Measurements from ENCODE around the gene TMED3.

Gene TMED3

DNA sequence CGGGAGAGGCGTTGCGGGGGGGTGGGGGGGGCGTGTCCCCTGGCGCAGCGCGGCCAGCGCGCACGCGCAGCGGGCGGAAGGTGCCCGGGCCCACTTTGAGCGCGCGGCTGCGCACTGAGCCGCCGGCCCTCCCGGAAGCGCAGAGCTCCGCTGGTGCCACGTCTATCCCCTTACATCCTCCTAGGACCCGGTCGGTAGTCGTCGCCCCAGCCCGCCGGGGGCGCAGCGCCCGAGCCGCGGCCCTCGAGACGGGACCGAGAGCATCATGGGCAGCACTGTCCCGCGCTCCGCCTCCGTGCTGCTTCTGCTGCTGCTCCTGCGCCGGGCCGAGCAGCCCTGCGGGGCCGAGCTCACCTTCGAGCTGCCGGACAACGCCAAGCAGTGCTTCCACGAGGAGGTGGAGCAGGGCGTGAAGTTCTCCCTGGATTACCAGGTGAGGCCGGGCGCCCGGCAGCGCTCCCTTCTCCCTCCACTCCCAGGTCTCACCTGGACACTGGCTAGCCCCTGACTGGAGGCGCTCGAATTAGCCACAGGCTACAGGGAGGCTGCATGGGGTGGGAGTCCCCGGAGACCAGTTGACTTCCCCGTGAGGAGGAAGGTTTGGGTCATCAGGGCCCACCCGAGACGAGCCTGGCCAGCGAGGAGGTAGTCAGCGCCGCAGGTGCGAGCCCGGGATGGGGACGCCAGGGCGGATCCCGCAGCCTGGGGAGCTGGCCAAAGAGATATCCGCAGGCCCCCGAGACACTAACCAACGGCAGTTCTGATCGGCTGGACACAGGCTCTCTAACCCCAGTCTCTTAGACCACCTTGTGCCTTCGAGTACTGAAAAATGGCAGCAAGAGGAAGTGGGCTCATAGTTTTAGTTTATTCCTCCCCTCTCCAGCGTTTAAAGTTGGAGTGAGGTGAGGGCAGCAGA lies at the start of gene TMED3:
Gene TMED3 (plus strand): TSS at position 128 of the 916 bp plus-strand sequence. CDS start 138 bp downstream, at position 266.
- DNase-seq (ENCODE audit: low spot score) = peak; percentile 93

DNA sequence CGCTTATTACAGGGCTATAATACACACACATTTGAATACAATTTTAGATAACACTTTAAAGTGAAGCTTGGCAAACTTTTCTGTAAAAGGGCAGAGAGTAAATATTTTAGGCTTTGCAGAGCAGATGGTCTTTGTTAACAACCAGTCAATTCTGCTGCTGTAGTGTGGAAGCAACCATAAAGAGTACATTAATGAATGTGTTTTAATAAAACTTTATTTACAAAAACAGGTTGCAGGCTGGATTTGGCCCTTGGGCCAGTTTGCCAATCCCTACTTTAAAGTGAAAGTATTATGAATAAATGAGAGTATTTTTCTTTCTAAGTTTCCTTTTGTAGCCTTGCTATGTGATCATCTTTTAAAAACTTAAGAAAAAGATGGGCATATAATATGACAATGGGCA lies 49.1 kb upstream of the TMED3 start:
- DNase-seq (ENCODE audit: low spot score) = no peak

DNA sequence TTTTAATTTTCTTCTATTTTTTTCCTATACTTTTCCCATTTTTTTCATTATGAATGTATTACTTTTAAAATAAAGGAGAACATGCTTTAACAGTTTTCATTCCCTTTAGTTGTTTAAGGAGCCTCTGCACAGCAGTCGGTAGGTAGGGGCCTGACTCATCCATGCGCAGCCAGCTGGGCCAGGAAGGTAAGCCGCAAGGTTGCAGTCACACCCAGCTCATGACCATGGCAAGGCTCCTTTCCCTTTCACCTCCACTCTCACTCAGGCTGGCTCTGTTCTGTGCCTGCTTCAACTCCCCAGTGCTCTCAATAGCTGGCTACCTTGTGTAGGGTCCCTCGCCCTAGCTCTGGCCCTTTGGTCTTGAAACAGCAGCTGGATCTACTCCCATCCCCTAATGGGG lies 45.7 kb upstream of the TMED3 start:
- DNase-seq (ENCODE audit: low spot score) = no peak

DNA sequence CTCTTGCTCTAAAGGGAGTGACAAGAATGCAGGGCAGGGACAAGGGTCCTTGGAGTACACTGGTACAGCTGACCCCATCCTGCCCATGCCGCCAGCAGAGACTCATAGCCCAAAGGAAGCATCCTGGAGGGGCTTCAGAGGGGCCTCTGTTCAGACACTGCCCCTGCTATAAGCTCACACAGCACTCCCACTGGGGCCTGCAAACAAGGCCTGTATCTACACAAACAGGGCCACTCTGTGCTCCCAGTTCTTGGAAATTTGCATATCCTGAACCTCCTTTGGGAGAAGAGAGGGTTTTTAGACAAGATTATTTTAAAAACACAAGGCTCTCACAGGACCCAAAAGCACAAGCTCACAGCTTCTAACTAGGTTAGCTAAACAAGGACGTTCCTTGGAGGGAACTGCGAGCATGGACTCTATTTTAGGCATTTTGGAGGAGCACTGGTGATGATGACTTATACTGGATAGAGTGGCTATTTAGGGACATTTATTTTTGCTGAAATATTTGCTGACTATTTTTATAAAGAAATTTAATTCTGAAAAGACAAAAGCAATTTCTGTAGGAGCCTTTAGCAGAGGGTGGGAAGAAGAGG lies 44.8 kb upstream of the TMED3 start:
- DNase-seq (ENCODE audit: low spot score) = no peak

DNA sequence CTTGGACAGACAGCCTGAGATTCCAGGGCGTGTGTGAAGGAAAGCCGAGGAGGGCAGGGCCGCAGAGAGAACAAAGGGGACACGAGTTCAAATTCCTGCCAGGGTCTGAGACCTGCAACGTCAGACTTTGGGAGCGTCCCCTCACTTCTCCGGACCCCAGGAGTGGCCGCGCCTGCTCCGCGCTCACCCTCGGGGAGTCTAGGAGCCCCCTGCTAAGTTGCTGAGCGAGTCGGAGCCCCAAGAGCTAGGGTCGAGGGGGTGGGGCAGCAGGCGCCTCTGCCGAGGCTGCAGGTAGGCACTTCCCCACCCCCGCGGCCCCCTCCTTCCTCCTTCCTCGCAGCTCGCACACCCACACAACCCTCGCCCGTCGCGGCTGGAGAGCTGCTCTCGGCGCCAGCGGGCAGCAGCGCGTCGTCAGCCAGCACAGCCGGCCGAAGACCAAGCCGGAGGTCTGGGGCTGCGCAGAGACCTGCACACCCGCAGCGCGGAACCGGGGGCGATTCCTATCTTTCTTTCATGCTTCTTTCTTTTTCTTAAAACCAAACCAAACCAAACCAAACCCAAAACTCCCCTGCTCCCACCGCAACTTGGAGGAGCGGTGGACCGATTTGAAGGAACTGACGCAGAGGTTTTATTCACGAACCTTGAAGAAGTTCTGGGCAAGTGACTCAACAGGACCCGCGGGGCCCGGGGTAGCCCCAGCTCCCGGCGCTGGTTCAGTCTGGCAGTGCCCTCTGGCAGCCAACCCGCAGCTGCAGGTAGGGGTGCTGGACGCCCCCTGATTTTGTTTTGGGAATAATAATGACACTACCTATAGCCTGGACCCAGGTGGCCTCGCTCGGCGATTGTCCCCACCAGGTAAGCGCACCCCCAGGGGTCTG lies 28.3 kb upstream of the TMED3 start, which contains the start of gene ANKRD34C:
Gene ANKRD34C (plus strand): TSS at position 352 of the 881 bp plus-strand sequence. CDS start 10,563 bp downstream, outside the sequence.
- DNase-seq (ENCODE audit: low spot score) = no peak

DNA sequence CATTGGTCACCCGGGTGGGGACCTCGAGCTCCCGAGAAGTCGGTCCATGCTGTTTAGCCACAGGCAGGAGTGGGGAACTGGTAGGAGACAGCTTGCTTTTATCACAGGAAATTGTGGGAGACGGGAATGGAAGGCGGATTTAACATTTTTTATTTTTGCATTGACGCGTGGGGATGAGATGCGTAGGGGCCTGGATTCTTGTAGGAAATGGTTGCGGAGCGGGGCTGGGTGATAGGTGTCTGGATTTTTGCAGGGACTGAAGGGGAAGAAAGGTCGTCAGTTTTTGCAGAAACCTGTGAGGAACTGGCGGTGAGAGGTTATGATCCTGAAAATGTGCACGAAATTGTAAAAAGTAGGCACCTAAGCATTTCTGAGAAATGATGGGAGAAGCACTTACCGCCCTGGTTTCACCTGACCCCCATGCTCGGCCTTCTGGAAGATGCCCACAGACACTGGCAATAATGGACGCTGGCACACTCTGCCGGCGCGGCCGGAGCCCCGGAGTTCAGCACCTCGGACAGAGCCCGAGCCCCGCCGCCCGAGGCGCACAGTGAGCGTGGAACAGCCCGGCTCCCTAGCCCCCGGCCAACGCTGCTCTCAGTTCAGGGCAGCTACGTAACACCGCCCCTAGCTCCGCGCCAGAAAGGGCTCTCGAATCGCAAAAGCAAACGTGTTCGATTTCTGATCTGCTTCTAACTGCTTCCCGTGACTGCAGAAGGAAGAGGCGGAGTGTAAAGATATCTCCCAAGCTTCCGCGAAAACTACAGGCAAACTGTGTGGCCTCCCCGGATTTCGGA lies 27.5 kb upstream of the TMED3 start:
- no peak for DNase-seq (ENCODE audit: low spot score)

DNA sequence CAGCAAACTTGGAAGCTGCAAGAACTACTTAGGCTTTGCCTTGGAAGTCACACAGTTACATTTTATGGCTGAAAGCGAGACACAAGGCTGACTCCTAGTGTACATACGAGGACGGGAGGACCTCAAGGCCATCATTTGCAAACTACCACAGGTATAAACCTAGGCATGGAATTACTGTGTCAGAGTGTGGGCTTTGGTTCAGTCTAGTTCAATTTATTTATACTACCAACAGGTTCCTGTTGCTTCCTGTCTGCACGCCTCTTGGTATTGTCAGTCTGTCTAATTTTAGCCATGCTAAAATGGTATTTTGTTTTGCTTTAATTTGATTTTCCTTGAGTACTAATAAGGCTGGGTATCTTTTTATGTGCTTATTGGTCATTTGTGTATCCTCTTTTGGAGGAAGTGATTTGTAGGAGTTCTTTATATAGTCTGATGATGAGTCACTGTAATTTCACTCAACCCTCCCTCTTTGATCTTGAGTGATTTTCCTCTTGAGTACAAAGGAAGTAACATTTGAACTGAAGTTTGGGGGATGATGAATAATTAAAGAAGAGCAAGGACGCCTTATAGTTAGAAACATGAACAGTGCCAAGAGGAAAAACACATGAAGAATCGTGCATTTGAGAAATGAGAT lies 20.2 kb upstream of the TMED3 start:
- DNase-seq (ENCODE audit: low spot score) = no peak

DNA sequence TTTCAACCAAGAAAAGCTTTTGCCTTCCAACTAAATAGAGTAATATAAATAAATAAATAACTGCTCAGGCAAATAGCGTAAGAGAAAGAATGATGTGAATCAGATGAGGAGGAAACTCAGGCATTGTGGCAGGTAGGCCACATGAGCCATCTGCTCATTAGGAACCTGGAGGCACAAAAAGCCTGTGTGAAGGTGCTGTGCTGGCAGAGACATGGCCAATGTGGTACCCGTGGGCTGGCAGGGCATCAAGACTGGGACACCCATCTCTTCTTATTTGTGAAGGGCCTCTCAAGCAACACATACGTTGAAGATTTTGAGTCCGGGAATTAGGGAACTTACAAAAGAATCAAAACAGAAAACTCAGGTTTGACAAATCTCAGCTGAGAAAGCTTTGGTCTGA lies 18.9 kb upstream of the TMED3 start:
- no peak for DNase-seq (ENCODE audit: low spot score)

DNA sequence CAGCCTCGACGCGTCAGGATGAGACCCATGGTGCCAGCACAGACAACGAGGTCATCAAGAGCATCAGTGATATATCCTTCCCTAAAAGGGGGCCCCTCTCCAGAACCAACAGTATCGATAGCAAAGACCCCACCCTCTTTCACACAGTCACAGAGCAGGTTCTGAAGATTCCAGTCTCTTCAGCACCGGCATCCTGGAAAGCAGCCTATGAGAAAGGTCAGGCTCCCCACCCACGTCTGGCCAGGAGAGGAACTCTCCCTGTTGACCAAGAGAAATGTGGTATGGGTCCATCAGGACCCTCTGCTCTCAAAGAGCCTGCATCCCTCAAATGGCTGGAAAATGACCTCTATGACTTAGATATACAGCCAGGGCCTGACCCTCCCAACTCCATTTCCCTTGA lies 16.8 kb upstream of the TMED3 start:
- no peak for DNase-seq (ENCODE audit: low spot score)

DNA sequence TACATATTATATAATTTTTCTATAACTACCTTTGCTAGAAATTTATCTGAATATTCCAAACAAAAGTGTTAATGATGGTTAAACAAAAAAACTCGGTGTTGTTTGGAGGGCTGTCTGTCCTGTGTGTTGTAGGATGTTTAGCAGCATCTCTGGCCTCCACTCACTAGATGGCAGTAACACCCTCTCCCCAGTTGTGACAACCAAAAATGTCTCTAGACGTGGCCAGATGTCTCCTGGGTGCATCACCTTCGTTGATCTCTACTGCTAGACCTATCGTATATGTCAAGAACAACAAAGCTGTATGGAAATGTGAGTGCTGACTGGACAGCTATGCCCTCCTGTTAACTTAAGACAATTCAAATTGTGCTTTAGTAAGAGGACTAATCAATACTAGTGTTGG lies 14.3 kb upstream of the TMED3 start:
- DNase-seq (ENCODE audit: low spot score) = peak; percentile 60

DNA sequence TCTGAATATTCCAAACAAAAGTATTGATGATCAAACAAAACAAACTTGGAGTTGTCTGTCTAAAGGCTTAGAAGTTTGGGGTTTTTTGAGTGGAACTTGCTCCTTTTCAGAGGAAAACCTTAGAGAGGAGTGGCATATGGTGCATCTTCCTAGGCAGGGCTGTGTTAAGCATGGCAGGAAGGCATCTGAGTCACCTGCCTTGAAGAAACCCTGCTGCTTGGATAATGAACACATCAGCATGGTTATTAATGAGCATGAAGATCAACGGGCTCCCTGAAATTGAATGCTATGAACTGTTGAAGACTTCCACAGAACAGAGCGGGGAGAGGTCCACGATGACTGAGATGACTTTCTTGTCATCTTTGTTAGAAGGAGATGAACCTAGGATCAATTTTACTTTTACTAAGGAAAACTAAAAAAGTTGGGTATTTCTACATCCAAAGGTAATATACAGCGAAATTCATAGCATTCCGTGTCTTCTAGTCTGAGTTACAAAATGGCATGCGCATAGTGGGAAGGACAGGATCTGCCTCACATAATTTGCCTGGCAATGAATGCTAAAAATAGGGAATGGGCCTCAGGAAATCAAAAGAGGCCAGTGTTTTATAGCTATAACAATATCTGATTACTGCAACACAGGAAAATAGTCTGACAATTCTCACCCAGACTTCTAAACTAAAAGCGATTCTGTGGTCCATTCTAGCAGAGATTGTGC lies 11.6 kb upstream of the TMED3 start:
- DNase-seq (ENCODE audit: low spot score) = no peak

DNA sequence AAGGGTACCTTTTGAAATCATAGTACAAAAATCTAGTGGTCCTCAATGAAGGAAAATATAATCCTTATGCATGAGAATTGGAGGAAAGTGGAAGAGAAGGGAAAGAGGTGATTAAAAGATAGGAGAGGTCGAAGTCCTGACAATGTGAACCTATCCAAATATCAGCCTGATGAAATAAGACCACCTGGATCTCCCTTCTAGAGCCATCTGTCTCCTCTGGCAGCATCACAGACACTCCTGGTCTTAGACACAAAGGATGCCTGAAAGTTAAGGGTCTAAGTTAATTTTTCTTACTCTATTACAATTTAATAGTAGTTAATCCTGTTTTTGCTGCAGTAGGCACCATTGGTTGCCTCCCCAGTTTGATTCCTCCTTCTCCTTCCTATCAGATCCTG lies 11.1 kb upstream of the TMED3 start:
- DNase-seq (ENCODE audit: low spot score) = no peak

DNA sequence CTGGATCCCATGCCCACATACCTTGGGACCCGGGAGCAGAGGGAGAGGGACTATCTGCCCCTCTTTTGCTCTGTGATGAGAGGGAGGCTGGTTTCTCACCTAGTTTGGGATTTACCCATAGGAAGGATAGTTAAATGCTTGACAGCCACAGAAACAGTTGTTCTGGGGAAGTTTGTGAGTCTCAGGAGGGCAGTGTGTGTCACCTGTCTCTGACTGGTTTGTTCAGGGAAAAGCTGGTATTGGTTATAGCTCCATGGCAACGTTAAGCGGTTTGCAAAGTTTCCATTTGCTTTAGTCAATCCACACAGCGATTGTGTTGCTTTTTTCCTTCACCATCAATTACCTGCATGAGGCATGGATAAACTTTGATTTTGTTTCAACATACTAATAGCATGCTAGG lies 3.7 kb upstream of the TMED3 start:
- no peak for DNase-seq (ENCODE audit: low spot score)

DNA sequence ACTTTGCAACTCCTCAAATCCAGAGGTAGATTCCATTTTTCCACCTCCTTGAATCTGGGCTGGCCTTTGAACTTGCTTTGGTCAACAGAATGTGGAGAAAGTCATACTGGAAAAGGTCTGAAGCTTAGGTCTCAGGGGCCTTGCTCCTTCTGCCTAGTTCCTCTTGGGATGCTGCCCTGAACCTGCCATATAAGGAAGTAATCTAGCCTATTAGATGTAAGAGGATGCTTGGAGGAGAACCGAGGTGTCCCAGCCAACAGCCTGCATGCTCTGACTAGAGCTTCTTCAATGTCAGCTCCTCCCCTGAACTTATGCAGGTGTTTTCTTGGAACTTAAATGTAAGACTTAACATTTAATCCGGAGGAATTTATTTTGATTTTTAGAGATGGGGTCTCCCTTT lies 2.0 kb upstream of the TMED3 start:
- DNase-seq (ENCODE audit: low spot score) = no peak

DNA sequence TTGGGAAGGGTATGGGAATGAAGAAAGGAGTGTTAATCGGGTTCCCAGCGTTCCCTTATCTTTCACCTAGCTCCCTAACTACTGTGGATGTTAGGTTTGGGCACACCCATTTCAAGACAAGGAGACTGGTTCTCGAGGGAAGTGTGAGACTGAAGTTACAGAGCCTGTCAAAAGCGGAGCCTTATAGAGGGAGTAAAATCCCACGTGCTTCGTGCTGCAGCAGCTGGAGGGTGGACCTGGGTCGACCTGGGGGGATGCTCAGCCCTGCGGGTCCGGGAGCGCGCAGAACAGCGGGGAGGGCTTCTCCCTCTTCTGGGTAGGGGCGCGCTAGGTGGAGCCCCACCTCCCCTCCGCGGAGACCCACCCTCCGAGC lies 314 bp upstream of the TMED3 start:
- no peak for DNase-seq (ENCODE audit: low spot score)

DNA sequence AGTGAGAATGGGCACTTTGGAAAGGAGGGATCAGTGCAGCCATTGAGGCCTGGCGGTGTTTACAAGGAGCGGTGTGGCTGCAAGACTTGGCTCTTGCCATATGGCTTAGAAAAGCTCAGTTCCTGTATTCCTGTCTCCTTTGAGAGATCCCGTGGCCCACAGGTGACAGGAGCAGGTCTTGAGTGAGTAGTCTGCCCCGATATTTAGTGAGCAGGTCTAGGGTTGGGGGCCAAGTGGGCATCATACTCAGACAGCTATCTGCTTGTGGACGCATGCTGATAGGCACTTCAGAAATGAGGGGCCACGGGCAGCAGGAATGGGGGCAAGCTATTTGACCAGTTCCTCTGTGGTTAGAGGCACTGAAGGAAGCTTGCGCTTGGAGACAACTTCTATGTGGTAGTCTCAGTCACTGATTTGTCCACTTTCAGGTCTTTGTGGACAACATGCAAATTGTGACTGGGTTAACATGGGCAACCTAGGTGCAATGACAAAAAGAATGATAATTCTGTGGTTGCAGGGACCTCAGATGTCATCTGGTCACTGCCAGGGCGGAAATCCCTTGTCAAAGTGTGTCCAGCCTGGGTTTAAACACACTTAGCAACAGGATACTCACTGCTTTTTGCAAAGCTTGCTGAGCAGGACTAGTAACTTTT lies 1.1 kb downstream of the TMED3 start:
- no peak for DNase-seq (ENCODE audit: low spot score)

DNA sequence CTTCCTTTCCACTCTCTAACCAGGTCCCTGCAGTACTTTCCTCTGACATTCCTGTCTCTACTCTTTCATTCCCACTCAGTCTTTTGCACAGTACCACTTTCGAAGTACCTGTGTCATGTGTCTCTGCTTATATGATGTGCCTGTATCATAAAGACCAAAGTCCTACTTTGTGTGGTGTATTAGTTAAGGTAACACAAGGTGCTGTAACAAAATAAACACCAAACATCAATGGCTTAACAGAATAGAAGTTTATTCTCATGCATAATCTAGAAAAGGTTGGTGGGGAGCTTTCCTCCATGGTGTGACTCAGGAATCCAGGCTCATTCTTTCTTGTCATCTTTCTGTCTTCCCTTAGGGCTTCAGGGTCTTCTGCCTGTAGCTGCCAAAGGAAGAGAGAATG lies 3.3 kb downstream of the TMED3 start:
- no peak for DNase-seq (ENCODE audit: low spot score)

DNA sequence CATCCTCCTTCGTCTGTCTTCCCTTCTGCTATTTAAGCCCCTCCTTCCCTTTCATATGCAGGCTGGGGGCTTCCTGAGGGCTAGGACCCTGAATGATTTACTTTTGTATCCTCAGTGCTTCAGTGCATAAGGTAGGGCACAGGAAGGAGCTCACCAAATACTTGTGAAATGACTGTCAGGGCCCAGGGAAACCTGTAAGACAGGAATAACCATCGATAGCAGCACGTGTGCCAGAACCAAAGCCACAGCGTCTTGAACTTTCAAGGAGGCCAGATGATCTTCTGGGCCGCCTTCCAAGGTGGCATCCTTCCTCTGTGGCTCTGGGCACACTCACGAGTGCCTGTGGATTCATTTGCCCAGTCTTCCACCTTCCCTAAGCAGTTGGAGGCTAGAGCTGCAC lies 3.9 kb downstream of the TMED3 start:
- no peak for DNase-seq (ENCODE audit: low spot score)

DNA sequence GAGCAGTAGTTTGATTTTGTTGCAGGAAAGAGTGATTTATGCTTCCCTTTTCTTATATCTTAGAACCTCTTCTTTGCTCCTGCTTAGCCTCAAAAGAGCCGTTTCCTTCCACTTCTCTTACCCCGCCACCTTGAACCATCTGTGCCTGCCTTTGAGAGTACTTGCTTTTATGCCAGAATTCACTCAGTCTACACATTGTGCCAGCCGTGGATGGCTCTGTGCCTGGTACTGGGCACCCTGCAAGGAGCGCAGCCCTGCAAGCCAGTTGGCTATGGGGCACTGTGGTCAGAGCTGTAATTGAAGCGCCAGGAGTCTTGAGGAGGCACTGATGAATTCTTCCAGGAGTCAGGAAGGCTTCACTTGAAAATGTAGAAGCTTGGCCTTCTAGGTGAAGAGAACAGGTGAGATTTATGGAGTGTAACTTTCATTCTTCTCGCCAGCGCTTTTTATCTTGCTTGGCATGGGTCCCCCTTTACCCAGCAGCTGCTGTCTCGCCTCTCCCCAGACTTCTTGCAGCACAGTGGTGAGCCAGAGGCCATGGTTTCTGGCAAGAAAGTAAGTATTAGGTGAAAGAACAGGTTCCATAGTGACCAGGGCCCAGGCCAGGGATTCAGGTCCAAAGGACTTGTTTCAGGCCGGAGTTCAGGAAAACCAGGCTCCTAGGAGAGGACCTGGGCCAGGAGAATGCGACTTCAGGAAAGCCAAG lies 4.9 kb downstream of the TMED3 start:
- DNase-seq (ENCODE audit: low spot score) = no peak

All from NAMALWA (cell line).